Measurements from ENCODE around the gene ZNF827. TPM values are rescaled to one million over a fixed set of nuclear protein-coding genes. Genes with fewer than 3 reads are reported as not detected.

Gene ZNF827
- total RNA-seq, 4 donors from 2014 or later, result 5.2 to 11.8 (median 7.1) TPM

- DNase-seq (ENCODE audit: low spot score) (no peak), ATAC-seq (ENCODE audit: low FRiP score) (no peak)
- no peak for TF ChIP-seq CTCF (IDR thresholded peaks at IDR 0.05)
These were observed 169.1 kb downstream of the ZNF827 start for GRCh38 chr4:145769450-145770037.

GRCh38 chr4:145766273-145766672 lies 172.3 kb downstream of the ZNF827 start:
- TF ChIP-seq CTCF (IDR thresholded peaks at IDR 0.05), result no peak
- no peak for DNase-seq (ENCODE audit: low spot score)
- ATAC-seq (ENCODE audit: low FRiP score), result no peak

- DNase-seq (ENCODE audit: low spot score) (no peak), ATAC-seq (ENCODE audit: low FRiP score) (no peak)
- TF ChIP-seq CTCF (IDR thresholded peaks at IDR 0.05), result no peak
These were observed 175.2 kb downstream of the ZNF827 start for GRCh38 chr4:145763399-145763798.

GRCh38 chr4:145762719-145763118 lies 175.9 kb downstream of the ZNF827 start:
- DNase-seq (ENCODE audit: low spot score) (no peak), ATAC-seq (ENCODE audit: low FRiP score) (no peak)
- no peak for TF ChIP-seq CTCF (IDR thresholded peaks at IDR 0.05)

- no peak for ATAC-seq (ENCODE audit: low FRiP score)
- no peak for TF ChIP-seq CTCF (IDR thresholded peaks at IDR 0.05)
- DNase-seq (ENCODE audit: low spot score), result no peak
These were observed 177.4 kb downstream of the ZNF827 start for GRCh38 chr4:145760961-145761929.

GRCh38 chr4:145760176-145760575 lies 178.4 kb downstream of the ZNF827 start:
- TF ChIP-seq CTCF (IDR thresholded peaks at IDR 0.05), result no peak
- no peak for DNase-seq (ENCODE audit: low spot score)
- ATAC-seq (ENCODE audit: low FRiP score), result no peak

All from omental fat pad (tissue), 4 donors.